T-cell (primary cell): Measurements from ENCODE around the gene SLC30A3. TPM values are rescaled to one million over a fixed set of nuclear protein-coding genes. Genes with fewer than 3 reads are reported as not detected.
A peak's percentile ranks its signal among the peaks of the same experiment; 100 is the strongest.

Experiments used
- ATAC-seq, 4 experiments: fragments of 200-7000 bp in 3 of 4; fragments of 150-1000 bp in 1 of 4; cut with Tn5 transposase; replicated peaks in 1 of 4; 1 replicate in 3 of 4; 2 replicates in 1 of 4; pipeline ENCODE4 v1.10.0; 2021; ENCODE audit warnings: moderate library complexity in 3 of 4, mild to moderate bottlenecking in 2 of 4, moderate number of reproducible peaks in 1 of 4
- CTCF ChIA-PET, 2 donors: fragments of 300-600 bp; sonication (Branson Sonifier 250); formaldehyde crosslinking; loops; one replicate each; lab custom pipeline; 2022; ENCODE audit warnings: antibody characterized with exemption in 2 of 2; lab: Charles Lee
- POLR2A ChIA-PET, 2 donors: fragments of 300-600 bp; sonication (Branson Sonifier 250); formaldehyde crosslinking; loops; one replicate each; lab custom pipeline; 2022; ENCODE audit warnings: antibody characterized with exemption in 2 of 2; lab: Charles Lee
- DNase-seq, 35 experiments: peaks; one replicate each; pipeline versions ENCODE4 v3.0.0 to v3.0.0-alpha.2; 2013 to 2023
- H3K27ac ChIP-seq: one replicate; pipeline ENCODE4 v1.5.1; 2013; ENCODE audit warnings: low read length
- H3K27me3 ChIP-seq, 2 experiments: replicated peaks in 1 of 2; 1 replicate in 1 of 2; 2 replicates in 1 of 2; pipeline versions ENCODE4 v1.6.1 to v1.7.0; 2013; ENCODE audit warnings: low read length in 1 of 2, mixed read lengths in 1 of 2; ENCODE audit not compliant: control insufficient read depth in 2 of 2, insufficient read depth in 2 of 2; ENCODE audit errors: extremely low read depth in 1 of 2
- H3K36me3 ChIP-seq, 2 donors: 1 replicate in 1 of 2; 2 replicates in 1 of 2; pipeline versions ENCODE4 v1.6.1 to v1.7.0; 2013; ENCODE audit warnings: low read length in 1 of 2; ENCODE audit not compliant: control insufficient read depth in 2 of 2, insufficient read depth in 1 of 2; ENCODE audit errors: extremely low read depth in 1 of 2
- H3K4me1 ChIP-seq, 2 experiments: 1 replicate in 1 of 2; 2 replicates in 1 of 2; pipeline versions ENCODE4 v1.6.1 to v1.7.0; 2013; ENCODE audit warnings: low read length in 2 of 2, mixed read lengths in 1 of 2; ENCODE audit not compliant: insufficient read depth in 2 of 2, control insufficient read depth in 1 of 2; ENCODE audit errors: extremely low read depth in 1 of 2
- H3K4me3 ChIP-seq, 2 donors: 1 replicate in 1 of 2; 2 replicates in 1 of 2; pipeline versions ENCODE4 v1.5.1 to v1.7.0; 2013; ENCODE audit warnings: mild to moderate bottlenecking in 2 of 2, low read length in 1 of 2, moderate library complexity in 1 of 2; ENCODE audit not compliant: control insufficient read depth in 1 of 2; ENCODE audit errors: extremely low read depth in 1 of 2
- H3K9me3 ChIP-seq: 2 replicates; pipeline ENCODE4 v1.7.0; 2013
- H3K27ac Mint-ChIP-seq, 2 donors: one replicate each; pipeline ENCODE4 v1.8.0; 2020 to 2021; ENCODE audit warnings: mild to moderate bottlenecking in 2 of 2, mixed read lengths in 2 of 2
- H3K27me3 Mint-ChIP-seq, 2 donors: one replicate each; pipeline ENCODE4 v1.8.0; 2021 to 2022; ENCODE audit warnings: mixed read lengths in 2 of 2
- H3K36me3 Mint-ChIP-seq: one replicate; pipeline ENCODE4 v1.8.0; 2021; ENCODE audit warnings: mixed read lengths
- H3K4me1 Mint-ChIP-seq, 3 donors: one replicate each; pipeline ENCODE4 v1.8.0; 2020 to 2022; ENCODE audit warnings: mixed read lengths in 3 of 3, mild to moderate bottlenecking in 1 of 3
- H3K4me3 Mint-ChIP-seq, 3 donors: one replicate each; pipeline ENCODE4 v1.8.0; 2020 to 2022; ENCODE audit warnings: mild to moderate bottlenecking in 3 of 3, mixed read lengths in 3 of 3, moderate library complexity in 3 of 3
- H3K9me3 Mint-ChIP-seq, 3 donors: one replicate each; pipeline ENCODE4 v1.8.0; 2020 to 2022; ENCODE audit warnings: mixed read lengths in 3 of 3
- WGBS: methylation state at CpG from one replicate; pipeline ENCODE4 v1.1.5; 2013; ENCODE audit warnings: missing lambda C conversion rate; ENCODE audit not compliant: insufficient coverage; 5-methylcytosine and 5-hydroxymethylcytosine counted together
- total RNA-seq, 35 experiments: library from RNA in 6 of 35; stranded (reverse) in 6 of 35; fragments of 120-200 nt in 1 of 35; gene quantifications; one replicate each; pipeline versions ENCODE4 v1.2.1 to v1.2.4 and lab custom pipeline; 2013 to 2026

SLC30A3 gene
- total RNA-seq, 5 donors from 2014 or later (not counting 1 experiment from before 2014, with no cell fraction given) = 0.06 to 0.26 TPM; not detected in 3

DNA sequence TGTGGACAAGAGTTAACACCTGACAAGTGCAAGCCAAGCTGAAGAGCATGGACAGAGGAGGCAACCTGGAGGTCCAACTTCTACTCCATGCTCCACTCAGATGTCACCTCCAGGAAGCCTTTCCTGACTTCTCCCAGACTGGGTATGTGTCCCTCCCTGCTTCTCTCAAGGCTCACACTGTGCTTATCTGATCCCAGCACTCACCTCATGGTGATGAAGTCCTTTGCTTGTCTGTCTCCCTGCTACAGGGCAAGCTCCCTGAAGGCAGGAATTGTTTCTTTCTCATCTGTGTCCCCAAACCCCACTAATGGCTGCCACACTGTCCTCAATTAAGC is 2.7 kb upstream of the SLC30A3 start:
- POLR2A ChIA-PET = interaction anchor here in 1 of 2 donors (0.7 kb wide), 1 partner anchor 53 kb away, joined by 5 read pairs; no protein-coding TSS in a partner anchor
- CTCF ChIA-PET = interaction anchor here (0.7 to 4.0 kb wide), 4 partner anchors 10 to 412 kb away, joined by 3 to 18 read pairs (median 4); no protein-coding TSS in a partner anchor
- no peak overlapping the region for H3K27ac Mint-ChIP-seq

DNA sequence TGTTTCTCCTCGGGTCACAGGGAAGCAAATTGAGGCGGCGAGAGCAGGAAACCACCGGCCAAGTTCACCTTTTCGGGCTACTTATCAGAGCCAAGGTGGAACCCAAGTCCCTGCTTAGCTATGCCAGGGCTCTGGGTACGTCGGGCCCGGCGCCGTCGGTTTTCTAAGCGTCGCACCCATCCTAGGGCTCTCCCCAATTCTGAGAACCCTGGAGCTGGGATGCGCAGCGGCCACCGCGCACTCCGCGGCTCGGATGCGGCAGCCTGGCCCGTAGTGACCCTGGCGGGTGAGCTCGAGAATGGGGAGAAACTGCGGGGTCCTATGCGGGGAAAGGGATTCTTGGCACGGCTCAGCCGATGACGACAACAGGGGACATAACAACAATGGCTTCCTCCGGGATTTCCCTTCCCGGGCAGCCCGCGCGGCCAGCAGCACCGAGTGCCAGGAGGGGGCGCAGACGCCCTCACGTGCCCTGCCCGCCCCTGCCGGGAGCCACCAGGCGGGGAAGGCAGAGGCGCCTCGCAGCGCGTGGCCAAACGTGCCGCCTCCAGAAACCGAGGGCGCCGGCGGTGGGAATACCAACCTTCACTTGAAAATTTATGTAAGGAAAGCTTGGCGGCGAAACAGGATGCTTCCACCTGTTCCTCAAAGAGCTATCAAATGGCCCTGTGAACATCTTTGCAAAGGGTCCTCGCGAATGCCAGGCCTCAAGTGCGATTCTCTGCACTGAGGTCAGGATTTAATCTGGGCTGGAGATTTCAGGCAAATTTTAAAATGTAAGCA is 2.1 kb upstream of the SLC30A3 start:
- peaks cover 38 to 43% of the 10 kb centered on the region in 2 donors for H3K27me3 Mint-ChIP-seq
- ChIA-PET CTCF (interaction anchor here (0.7 to 4.0 kb wide), 4 partner anchors 10 to 412 kb away, joined by 3 to 18 read pairs (median 4); no protein-coding TSS in a partner anchor), POLR2A (interaction anchor here (0.6 to 0.7 kb wide), 2 partner anchors 52 to 68 kb away, joined by 3 to 5 read pairs; no protein-coding TSS in a partner anchor)
- H3K4me1 Mint-ChIP-seq = peaks cover 28 to 35% (median 30%) of the 10 kb centered on the region in 3 donors
- Histone ChIP-seq H3K4me3 (peak overlapping the region; percentile 41 to 86), H3K27ac (no peak overlapping the region), H3K27me3 (peaks cover 20 to 66% of the 10 kb centered on the region in 2 experiments), H3K36me3 (no peaks in the 10 kb centered on the region), H3K4me1 (peaks cover 5 to 42% of the 10 kb centered on the region in 2 experiments), H3K9me3 (no peaks in the 10 kb centered on the region)
- H3K27ac Mint-ChIP-seq = no peak overlapping the region
- H3K4me3 Mint-ChIP-seq = peak overlapping the region in 2 of 3 donors; percentile 84 to 85
- ATAC-seq = peak; percentile 62 to 85 (median 66)
- H3K9me3 Mint-ChIP-seq = no peaks in the 10 kb centered on the region
- H3K36me3 Mint-ChIP-seq = no peaks in the 10 kb centered on the region
- DNase-seq = peak; percentile 14 to 85 (median 48)
- WGBS = 7% methylated on average over 46 of the region's 56 CpGs

More for the DNA sequence above, 2.7 kb upstream of the SLC30A3 start:
- no peak for ATAC-seq
- H3K36me3 Mint-ChIP-seq = no peaks in the 10 kb centered on the region
- no peaks in the 10 kb centered on the region for H3K9me3 ChIP-seq
- H3K36me3 ChIP-seq = no peaks in the 10 kb centered on the region
- peaks cover 16 to 63% of the 10 kb centered on the region in 2 experiments for H3K27me3 ChIP-seq
- H3K9me3 Mint-ChIP-seq = no peaks in the 10 kb centered on the region
- peaks cover 5 to 42% of the 10 kb centered on the region in 2 experiments for H3K4me1 ChIP-seq
- H3K4me3 Mint-ChIP-seq = peak overlapping the region in 2 of 3 donors; percentile 39 to 60
- H3K4me3 ChIP-seq = no peak overlapping the region
- peaks cover 36 to 40% of the 10 kb centered on the region in 2 donors for H3K27me3 Mint-ChIP-seq
- peak in 1 of 35 experiments; percentile 8 for DNase-seq
- H3K4me1 Mint-ChIP-seq = peaks cover 28 to 35% (median 30%) of the 10 kb centered on the region in 3 donors
- no peak overlapping the region for H3K27ac ChIP-seq

DNA sequence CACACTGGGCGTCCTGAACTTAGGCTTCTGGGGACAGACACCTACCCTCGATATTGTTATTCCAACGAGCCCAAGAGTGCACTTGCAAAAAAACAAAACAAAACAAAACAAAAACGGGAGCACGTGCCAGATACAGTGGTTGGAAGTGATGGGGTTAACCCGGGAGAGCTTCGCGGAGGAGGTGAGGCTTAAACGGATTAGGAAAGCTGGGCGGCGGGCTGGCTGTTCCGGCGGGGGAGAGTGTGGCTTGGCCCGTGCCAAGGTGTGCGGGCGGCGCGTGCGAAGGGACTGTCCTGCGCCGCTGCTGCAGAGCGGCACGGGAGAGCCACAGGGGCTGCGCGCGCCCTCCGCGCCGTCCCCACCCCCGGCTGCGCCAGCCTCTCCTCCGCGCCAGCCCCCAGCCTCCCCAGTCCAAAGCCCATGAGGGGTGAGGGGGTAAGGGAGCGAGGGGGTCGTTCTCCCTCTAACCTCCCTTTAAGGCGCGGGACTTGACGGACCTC is 1.5 kb upstream of the SLC30A3 start:
- Histone ChIP-seq H3K4me3 (peak overlapping the region; percentile 41 to 86), H3K27ac (no peak overlapping the region), H3K9me3 (no peaks in the 10 kb centered on the region), H3K27me3 (peaks cover 23 to 72% of the 10 kb centered on the region in 2 experiments), H3K36me3 (no peaks in the 10 kb centered on the region), H3K4me1 (peaks cover 5 to 42% of the 10 kb centered on the region in 2 experiments)
- H3K4me1 Mint-ChIP-seq = peaks cover 28 to 35% (median 30%) of the 10 kb centered on the region in 3 donors
- ChIA-PET CTCF (interaction anchor here (1.1 to 4.0 kb wide), 2 partner anchors 9 to 15 kb away, joined by 3 to 18 read pairs; no protein-coding TSS in a partner anchor), POLR2A (no interaction called here)
- H3K36me3 Mint-ChIP-seq = no peaks in the 10 kb centered on the region
- peak in 4 of 35 experiments; percentile 9 to 59 (median 24) for DNase-seq
- no peak overlapping the region for H3K27ac Mint-ChIP-seq
- H3K27me3 Mint-ChIP-seq = peaks cover 36 to 43% of the 10 kb centered on the region in 2 donors
- peak overlapping the region in 2 of 3 donors; percentile 84 to 85 for H3K4me3 Mint-ChIP-seq
- no peaks in the 10 kb centered on the region for H3K9me3 Mint-ChIP-seq
- WGBS = 0% methylated on average over 18 of the region's 38 CpGs
- peak; percentile 39 to 56 (median 53) for ATAC-seq

DNA sequence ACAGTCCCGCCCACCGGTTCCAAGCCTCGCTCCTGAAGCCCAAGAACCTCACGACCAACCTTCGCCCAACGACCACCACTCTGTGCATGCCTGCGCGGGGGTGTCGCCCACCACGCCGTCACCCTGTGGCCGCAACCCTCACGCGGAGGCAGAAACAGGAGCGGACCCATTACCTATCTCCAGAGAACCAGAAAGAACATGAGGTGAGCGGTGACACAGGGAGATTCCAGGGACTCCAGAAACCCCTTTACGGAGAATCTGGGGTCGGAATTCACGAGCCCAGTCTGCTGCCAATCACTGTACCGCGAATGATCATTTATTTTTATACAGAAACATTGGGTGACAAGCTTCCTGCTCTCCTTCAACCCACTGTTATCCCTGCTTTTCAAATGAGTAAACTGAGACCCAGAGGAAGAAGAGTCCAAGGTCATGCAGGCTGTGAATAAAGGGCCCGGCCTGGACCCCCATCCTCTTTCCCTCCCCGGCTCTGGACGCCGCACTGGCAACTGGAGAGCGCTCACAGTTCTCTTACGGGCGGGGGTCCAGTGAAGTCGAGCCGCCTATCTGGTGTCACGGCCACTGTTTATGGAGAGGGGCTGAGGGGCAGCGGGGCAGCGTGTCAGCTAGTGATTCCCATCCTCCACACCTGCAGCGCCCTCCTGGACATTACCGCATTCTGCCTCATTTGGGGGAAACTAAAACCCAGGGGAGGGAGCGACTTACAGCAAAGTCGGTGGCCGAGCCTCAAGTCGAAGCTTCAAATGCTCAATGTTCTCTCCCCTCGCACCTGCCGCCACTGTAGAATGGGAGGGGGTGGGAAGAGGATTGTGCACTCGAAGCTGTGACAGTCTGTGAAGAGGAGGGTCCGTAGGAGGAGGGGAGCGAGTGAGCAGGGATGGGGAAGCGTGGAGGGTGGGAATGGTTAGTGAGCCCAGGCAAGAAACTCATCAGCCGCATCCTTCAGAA is 723 bp upstream of the SLC30A3 start:
- Mint-ChIP-seq H3K4me1 (peaks cover 28 to 35% (median 30%) of the 10 kb centered on the region in 3 donors), H3K27ac (peak overlapping the region in 1 of 2 donors; percentile 2), H3K9me3 (no peaks in the 10 kb centered on the region), H3K27me3 (peaks cover 36 to 49% of the 10 kb centered on the region in 2 donors), H3K36me3 (no peaks in the 10 kb centered on the region), H3K4me3 (peak overlapping the region in 2 of 3 donors; percentile 84 to 85)
- H3K4me1 ChIP-seq = peaks cover 5 to 42% of the 10 kb centered on the region in 2 experiments
- no peak overlapping the region for H3K27ac ChIP-seq
- H3K4me3 ChIP-seq = peak overlapping the region; percentile 32 to 86
- no peaks in the 10 kb centered on the region for H3K9me3 ChIP-seq
- no peak for ATAC-seq
- CTCF ChIA-PET = interaction anchor here in 1 of 2 donors (4.0 kb wide), 1 partner anchor 16 kb away, joined by 18 read pairs; no protein-coding TSS in a partner anchor
- H3K27me3 ChIP-seq = peaks cover 21 to 77% of the 10 kb centered on the region in 2 experiments
- DNase-seq = peak in 2 of 35 experiments; percentile 15 to 34
- 1% methylated on average over 27 of the region's 46 CpGs for WGBS
- no peaks in the 10 kb centered on the region for H3K36me3 ChIP-seq
- POLR2A ChIA-PET = interaction anchor here in 1 of 2 donors (0.9 kb wide), 1 partner anchor 12 kb away, joined by 4 read pairs; no protein-coding TSS in a partner anchor

DNA sequence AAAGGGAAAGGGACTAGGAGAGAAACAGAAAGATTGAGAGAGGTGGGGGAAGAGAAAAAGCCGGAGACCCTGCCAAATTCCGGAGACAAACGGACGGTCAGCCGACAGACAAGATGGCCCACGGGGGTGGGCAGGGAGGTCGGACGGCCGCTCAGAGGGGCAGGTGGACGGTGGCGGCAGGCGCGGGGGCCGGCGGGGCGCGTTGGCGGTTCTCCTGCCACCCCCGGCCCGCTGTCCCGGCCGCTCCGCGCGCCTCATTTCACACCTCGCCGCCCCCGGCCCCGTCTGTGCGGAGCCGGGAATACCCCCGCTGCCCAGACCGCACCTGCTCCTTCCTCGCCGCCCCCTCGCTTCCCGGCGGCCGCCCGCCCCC is 935 bp downstream of the SLC30A3 start:
- H3K4me1 Mint-ChIP-seq = peaks cover 28 to 35% (median 30%) of the 10 kb centered on the region in 3 donors
- no peak overlapping the region for H3K27ac Mint-ChIP-seq
- Histone ChIP-seq H3K9me3 (no peaks in the 10 kb centered on the region), H3K4me1 (peaks cover 5 to 42% of the 10 kb centered on the region in 2 experiments), H3K27ac (no peak overlapping the region), H3K36me3 (no peaks in the 10 kb centered on the region), H3K4me3 (peak overlapping the region in 1 of 2 donors; percentile 66), H3K27me3 (peaks cover 21 to 87% of the 10 kb centered on the region in 2 experiments)
- no peaks in the 10 kb centered on the region for H3K9me3 Mint-ChIP-seq
- ATAC-seq (no peak), DNase-seq (peak in 1 of 35 experiments; percentile 9)
- 3% methylated on average over 40 of the region's 40 CpGs for WGBS
- H3K36me3 Mint-ChIP-seq = no peaks in the 10 kb centered on the region
- ChIA-PET CTCF (interaction anchor here in 1 of 2 donors (0.6 kb wide), 1 partner anchor 19 kb away, joined by 6 read pairs; no protein-coding TSS in a partner anchor), POLR2A (no interaction called here)
- peaks cover 49 to 64% of the 10 kb centered on the region in 2 donors for H3K27me3 Mint-ChIP-seq
- peak overlapping the region; percentile 37 to 87 (median 64) for H3K4me3 Mint-ChIP-seq
